ENCODE measurements around the gene VCP.

The VCP gene

DNA sequence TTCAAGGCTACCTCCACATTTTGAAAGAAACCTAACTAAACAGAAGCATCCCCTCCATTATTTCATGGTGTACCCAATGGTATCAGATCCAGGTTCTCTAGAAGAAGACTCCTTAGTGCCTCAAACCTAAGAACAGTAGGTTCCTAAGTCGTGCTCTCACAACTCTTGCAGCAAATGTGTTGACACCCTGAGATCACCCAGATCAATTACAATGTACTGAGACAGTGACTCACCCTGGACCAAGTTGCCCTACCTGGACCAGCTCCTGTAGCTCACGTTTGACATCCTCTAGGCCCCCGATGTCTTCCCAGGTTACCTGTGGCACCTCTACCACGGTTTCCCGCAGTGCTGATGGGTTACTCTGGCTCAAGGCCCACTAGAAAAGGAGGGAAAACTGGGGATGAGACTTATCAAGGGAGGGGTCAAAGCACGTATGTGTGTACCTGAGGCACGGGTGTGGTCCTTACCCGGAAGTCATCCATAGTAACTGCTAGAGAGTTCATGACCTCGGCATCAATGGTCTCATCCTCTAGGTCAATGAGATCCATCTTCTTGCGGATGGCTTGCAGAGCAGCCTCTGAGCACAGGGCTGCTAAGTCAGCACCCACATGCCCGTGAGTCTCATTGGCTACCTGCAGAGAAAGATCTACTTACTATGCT is 11.7 kb downstream of the VCP start:
- in situ Hi-C loops (cut with HindIII; ENCODE audit: low pct_ligation_motif_present, low sequenced_read_pairs), result no loop called here
- H3K27me3 ChIP-seq (replicated peaks), result no peaks in the 10 kb centered on the region
- DNase-seq, result no peak
- H3K36me3 ChIP-seq (replicated peaks), result peaks cover 100% of the 10 kb centered on the region
- H3K27ac ChIP-seq, result no peak overlapping the region
- no peak overlapping the region for H3K4me3 ChIP-seq (ENCODE audit: low read depth, low read length)
- TF ChIP-seq, protein P1, sequence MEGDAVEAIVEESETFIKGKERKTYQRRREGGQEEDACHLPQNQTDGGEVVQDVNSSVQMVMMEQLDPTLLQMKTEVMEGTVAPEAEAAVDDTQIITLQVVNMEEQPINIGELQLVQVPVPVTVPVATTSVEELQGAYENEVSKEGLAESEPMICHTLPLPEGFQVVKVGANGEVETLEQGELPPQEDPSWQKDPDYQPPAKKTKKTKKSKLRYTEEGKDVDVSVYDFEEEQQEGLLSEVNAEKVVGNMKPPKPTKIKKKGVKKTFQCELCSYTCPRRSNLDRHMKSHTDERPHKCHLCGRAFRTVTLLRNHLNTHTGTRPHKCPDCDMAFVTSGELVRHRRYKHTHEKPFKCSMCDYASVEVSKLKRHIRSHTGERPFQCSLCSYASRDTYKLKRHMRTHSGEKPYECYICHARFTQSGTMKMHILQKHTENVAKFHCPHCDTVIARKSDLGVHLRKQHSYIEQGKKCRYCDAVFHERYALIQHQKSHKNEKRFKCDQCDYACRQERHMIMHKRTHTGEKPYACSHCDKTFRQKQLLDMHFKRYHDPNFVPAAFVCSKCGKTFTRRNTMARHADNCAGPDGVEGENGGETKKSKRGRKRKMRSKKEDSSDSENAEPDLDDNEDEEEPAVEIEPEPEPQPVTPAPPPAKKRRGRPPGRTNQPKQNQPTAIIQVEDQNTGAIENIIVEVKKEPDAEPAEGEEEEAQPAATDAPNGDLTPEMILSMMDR (IDR thresholded peaks at IDR 0.05; ENCODE audit: low read depth, low read length, missing control alignments), result no peak

DNA sequence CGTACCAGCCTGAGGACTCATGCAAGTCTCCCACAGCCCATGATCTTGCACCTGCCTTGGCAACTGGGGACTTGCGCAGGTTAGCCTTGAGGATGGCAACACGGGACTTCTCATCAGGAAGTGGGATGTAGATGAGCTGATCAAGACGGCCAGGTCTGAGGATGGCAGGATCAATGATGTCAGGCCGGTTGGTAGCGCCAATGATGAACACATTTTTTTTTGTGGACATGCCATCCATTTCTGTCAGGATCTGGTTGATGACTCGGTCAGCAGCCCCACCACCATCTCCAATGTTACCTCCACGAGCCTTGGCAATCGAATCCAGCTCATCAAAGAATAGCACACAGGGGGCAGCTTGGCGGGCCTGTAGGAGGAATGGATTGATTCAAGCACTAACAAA is 13.0 kb downstream of the VCP start:
- no peak overlapping the region for H3K4me3 ChIP-seq (ENCODE audit: low read depth, low read length)
- in situ Hi-C loops (cut with HindIII; ENCODE audit: low pct_ligation_motif_present, low sequenced_read_pairs), result no loop called here
- TF ChIP-seq, protein P1 (IDR thresholded peaks at IDR 0.05; ENCODE audit: low read depth, low read length, missing control alignments), result no peak
- no peak overlapping the region for H3K27ac ChIP-seq
- DNase-seq, result no peak
- H3K36me3 ChIP-seq (replicated peaks), result peaks cover 100% of the 10 kb centered on the region
- H3K27me3 ChIP-seq (replicated peaks), result no peaks in the 10 kb centered on the region

DNA sequence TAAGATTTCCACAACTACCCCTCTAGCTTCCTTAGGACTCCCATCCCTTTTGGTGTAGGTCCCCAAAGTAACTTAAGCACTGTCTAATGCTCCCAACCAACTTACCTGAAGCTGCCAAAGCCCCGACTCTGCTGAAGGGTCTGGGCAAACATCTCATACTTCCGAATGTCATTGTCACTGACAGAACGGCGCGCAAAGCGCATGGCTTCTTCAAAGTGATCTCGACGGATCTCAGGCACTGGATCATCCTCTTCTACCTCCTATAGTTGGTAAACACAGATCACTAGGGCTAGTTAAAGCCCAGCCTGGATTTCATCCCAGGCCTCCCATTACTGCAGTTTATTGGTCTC is 15.2 kb downstream of the VCP start:
- Histone ChIP-seq H3K4me3 (ENCODE audit: low read depth, low read length) (no peak overlapping the region), H3K27ac (no peak overlapping the region), H3K27me3 (replicated peaks) (no peaks in the 10 kb centered on the region), H3K36me3 (replicated peaks) (peaks cover 88% of the 10 kb centered on the region)
- in situ Hi-C loops (cut with HindIII; ENCODE audit: low pct_ligation_motif_present, low sequenced_read_pairs), result no loop called here
- no peak for DNase-seq
- TF ChIP-seq, protein P1 (IDR thresholded peaks at IDR 0.05; ENCODE audit: low read depth, low read length, missing control alignments), result no peak

DNA sequence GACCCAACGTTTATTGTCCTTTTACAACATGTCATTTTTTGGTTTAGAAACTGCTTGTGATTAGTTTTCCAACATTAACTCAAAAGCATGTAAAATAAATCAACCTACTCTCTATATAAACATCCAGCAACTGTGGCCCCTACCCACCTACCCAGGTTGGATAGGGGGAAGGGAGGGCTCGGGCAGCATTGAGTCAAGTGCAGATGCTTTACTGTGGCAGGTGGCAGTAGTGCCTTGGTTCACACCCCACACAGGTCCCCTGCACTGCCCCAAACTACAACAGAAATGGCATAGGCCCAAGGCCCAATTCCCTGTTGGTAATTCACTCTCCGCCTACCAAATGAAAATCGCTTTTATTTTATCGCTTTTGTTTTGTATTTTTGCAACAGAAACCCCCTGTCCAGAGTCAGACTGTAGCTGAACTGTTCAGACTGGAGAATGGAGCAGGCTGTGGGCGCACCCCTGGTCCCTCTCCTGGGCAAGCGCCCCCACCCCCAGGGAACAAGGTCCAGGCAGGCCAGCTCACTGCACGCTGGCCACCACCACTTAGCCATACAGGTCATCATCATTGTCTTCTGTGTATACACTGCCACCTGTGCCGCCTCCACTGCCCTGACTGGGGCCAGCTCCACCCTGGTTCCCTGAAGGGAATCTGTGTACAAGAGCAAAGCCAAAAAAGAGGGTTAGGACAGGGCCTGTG is 15.7 kb downstream of the VCP start:
- DNase-seq, result no peak
- no peak overlapping the region for H3K27ac ChIP-seq
- peaks cover 87% of the 10 kb centered on the region for H3K36me3 ChIP-seq (replicated peaks)
- H3K27me3 ChIP-seq (replicated peaks), result no peaks in the 10 kb centered on the region
- no peak overlapping the region for H3K4me3 ChIP-seq (ENCODE audit: low read depth, low read length)
- TF ChIP-seq, protein P1 (IDR thresholded peaks at IDR 0.05; ENCODE audit: low read depth, low read length, missing control alignments), result no peak
- in situ Hi-C loops (cut with HindIII; ENCODE audit: low pct_ligation_motif_present, low sequenced_read_pairs), result no loop called here

DNA sequence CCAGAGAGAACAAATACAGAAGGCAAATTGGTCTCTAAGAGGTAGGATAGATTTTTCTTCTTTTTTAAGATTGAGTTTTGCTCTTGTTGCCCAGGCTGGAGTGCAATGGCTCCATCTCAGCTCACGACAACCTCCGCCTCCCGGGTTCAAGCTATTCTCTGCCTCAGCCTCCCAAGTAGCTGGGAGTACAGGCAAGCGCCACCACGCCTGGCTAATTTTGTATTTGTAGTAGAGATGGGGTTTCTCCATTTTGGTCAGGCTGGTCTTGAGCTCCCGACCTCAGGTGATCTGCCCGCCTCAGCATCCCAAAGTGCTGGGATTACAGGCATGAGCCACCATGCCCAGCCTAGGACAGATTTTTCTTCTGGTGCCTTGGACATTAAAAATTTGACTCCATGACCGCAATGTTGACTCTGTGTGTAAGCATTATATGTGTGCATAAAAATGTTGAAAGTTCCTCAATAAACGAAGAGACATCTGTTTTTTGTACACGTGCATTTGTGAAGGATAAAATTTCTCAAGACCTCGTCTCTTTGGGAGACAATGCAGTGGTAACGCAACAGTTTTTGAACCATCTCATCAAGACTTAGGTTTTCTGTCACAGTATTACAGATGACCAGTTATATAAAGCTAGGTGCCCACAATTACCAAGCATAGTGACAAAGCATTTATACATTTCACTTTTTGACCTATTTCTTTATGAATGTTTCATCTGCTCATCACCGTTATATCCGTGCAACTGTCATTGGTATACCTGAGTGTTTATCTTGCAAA is 17.4 kb downstream of the VCP start:
- Histone ChIP-seq H3K27me3 (replicated peaks) (no peaks in the 10 kb centered on the region), H3K36me3 (replicated peaks) (peaks cover 75% of the 10 kb centered on the region), H3K4me3 (ENCODE audit: low read depth, low read length) (no peak overlapping the region), H3K27ac (no peak overlapping the region)
- DNase-seq, result no peak
- TF ChIP-seq, protein P1 (IDR thresholded peaks at IDR 0.05; ENCODE audit: low read depth, low read length, missing control alignments), result no peak
- in situ Hi-C loops (cut with HindIII; ENCODE audit: low pct_ligation_motif_present, low sequenced_read_pairs), result no loop called here
